GM12892 (cell line): ENCODE measurements around the gene DOCK9.

Experiments
- POLR2AphosphoS5 ChIP-seq: IDR thresholded peaks from 2 replicates; pipeline ENCODE4 v1.6.1; 2011; ENCODE audit warnings: low read depth, low read length, control low read depth
- TAF1 ChIP-seq: IDR thresholded peaks from 2 replicates; pipeline ENCODE4 v1.6.1; 2011; ENCODE audit warnings: low read depth, mild to moderate bottlenecking, control low read depth, low read length, borderline replicate concordance

GRCh38 chr13:98775844-98776598 lies 201.8 kb downstream of the DOCK9 start:
- TF ChIP-seq POLR2AphosphoS5 (no peak), TAF1 (no peak)
